Psoas muscle (tissue), 8 donors: ENCODE measurements around the gene VSTM2B. TPM values are rescaled to one million over a fixed set of nuclear protein-coding genes. Genes with fewer than 3 reads are reported as not detected.
A peak's percentile ranks its signal among the peaks of the same experiment; 100 is the strongest.

Experiments used
- ATAC-seq, 4 donors: fragments of 200-7000 bp; cut with Tn5 transposase; one replicate each; pipeline ENCODE4 v1.9.1; 2020; ENCODE audit warnings: moderate library complexity in 3 of 4, mild to moderate bottlenecking in 2 of 4
- DNase-seq, 2 donors: peaks; one replicate each; pipeline ENCODE4 v3.0.0-alpha.2; 2020
- H3K27ac ChIP-seq: fragments of 200-600 bp; one replicate; pipeline ENCODE4 v1.8.0; 2022
- H3K27me3 ChIP-seq, 3 donors: fragments of 200-600 bp in 1 of 3; one replicate each; pipeline versions ENCODE4 v1.6.1 to v1.8.0; 2013 to 2022; ENCODE audit warnings: low read length in 2 of 3, mild to moderate bottlenecking in 2 of 3, moderate library complexity in 1 of 3; ENCODE audit not compliant: insufficient read depth in 3 of 3
- H3K36me3 ChIP-seq, 2 donors: fragments of 200-600 bp in 1 of 2; one replicate each; pipeline versions ENCODE4 v1.6.1 to v1.8.0; 2013 to 2022; ENCODE audit warnings: low read depth in 1 of 2, mild to moderate bottlenecking in 1 of 2, moderate library complexity in 1 of 2; ENCODE audit not compliant: insufficient read depth in 1 of 2
- H3K4me1 ChIP-seq: fragments of 200-600 bp; one replicate; pipeline ENCODE4 v1.8.0; 2022
- H3K4me3 ChIP-seq: fragments of 200-600 bp; one replicate; pipeline ENCODE4 v1.8.0; 2022; ENCODE audit warnings: mild to moderate bottlenecking
- H3K9me3 ChIP-seq: fragments of 200-600 bp; one replicate; pipeline ENCODE4 v1.8.0; 2022
- CTCF ChIP-seq: fragments of 200-600 bp; IDR thresholded peaks from one replicate; pipeline ENCODE4 v1.8.0; 2022; ENCODE audit warnings: antibody characterized with exemption
- WGBS, 3 donors: extraction: QIAGEN DNeasy Blood & Tissue Kit; methylation state at CpG; one replicate each; pipeline versions ENCODE4 v1.1.6 to v1.1.7; 2013; 5-methylcytosine and 5-hydroxymethylcytosine counted together
- intact Hi-C, 2 donors: fragments of 100-400 bp; cut with DNase I; formaldehyde crosslinking; loops; one replicate each; pipeline versions ENCODE4 v1.11.0 to v1.14.2; 2022
- polyA plus RNA-seq, 3 donors: library from polyadenylated mRNA; stranded (reverse); fragments of 200-250 nt; gene quantifications; one replicate each; pipeline ENCODE4 v1.2.3, GENCODE V29; 2013
- total RNA-seq, 4 donors: library from RNA; stranded (reverse); fragmentation: NEBNext Ultra II Directional in 2 of 4; extraction: Animal tissue kit (Norgen Biotek cat#: 25700) in 2 of 4; gene quantifications; one replicate each; pipeline versions ENCODE4 v1.2.1 to v1.2.4, GENCODE V29; 2021 to 2023
- donor health status: healthy with polysubstance abuse.
- donor health status: DM: no; HTN: no; CAD: no; lungs with moderate emphysema.
- donor health status: Bipolar disorder and iron deficiency.
- donor health status: healthy.
- donor health status: DM: yes; HTN: yes; CAD: no.
- donor health status: DM: no; HTN: no; CAD: no.
- donor health status: DM: no; HTN: no; CAD: no.
- donor health status: DM: yes; HTN: yes; CAD: no.

The VSTM2B gene
- total and polyA plus RNA-seq, 7 donors = not detected

DNA sequence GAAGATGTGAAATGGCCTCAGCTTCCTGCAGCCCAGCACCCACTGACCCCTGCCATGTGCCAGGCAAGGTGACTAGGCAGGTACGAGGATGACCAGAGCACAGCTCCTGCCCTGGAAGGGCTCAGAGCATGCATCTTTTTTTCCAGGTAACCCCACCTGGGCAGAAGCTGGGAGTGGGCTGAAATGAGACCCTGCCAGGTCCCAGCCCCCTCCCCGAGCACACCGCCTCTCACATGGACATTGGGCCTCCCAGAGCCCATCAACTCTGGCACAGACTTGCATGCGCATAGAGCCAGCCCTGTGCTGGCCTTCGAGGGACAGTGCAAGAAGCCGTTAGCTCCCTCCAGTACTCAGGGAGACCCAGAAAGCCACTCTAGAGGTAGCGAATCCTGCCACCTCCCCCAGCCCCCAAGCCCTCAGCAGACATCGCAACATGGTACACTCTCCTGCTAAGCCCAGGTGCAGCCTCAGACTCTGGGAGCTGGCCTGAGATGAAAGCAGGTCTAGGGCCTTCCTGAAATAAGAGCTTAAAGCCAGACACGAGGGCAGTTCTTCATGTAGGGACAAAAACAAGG is 8.9 kb upstream of the VSTM2B start:
- Histone ChIP-seq H3K9me3 (no peaks in the 10 kb centered on the region), H3K4me3 (no peak overlapping the region), H3K36me3 (no peaks in the 10 kb centered on the region), H3K27me3 (peaks cover 0 to 12% (median 2%) of the 10 kb centered on the region in 3 donors), H3K27ac (no peak overlapping the region), H3K4me1 (no peaks in the 10 kb centered on the region)
- DNase-seq = peak in 1 of 2 donors; percentile 8
- no peak for TF ChIP-seq CTCF
- 70 to 78% (median 73%) methylated on average over 9 of the region's 9 CpGs for WGBS, 3 donors
- ATAC-seq = no peak
- intact Hi-C loops = no loop called here

DNA sequence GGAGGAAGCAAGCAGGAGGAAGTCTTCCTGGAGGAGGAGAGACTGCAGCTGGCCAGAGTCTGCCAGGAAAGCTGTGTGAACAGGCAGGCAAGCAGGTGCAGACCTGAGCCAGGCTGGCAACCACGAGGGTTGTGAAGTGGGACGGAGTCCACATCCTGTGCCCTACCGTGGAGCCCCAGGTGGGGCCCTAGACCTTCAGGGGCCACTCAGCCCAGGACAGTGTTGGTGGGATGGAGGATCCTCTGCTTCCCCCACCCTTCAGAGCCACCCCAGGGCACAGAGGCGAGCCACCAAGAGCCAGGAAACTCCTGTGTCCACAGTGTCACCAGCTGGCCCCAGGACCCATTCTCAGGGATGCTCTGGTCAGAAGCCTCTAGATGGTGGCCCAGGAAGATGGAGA is 8.4 kb upstream of the VSTM2B start:
- WGBS, 3 donors = 62 to 72% (median 67%) methylated on average over 4 of the region's 4 CpGs
- ATAC-seq = no peak
- H3K9me3 ChIP-seq = no peaks in the 10 kb centered on the region

DNA sequence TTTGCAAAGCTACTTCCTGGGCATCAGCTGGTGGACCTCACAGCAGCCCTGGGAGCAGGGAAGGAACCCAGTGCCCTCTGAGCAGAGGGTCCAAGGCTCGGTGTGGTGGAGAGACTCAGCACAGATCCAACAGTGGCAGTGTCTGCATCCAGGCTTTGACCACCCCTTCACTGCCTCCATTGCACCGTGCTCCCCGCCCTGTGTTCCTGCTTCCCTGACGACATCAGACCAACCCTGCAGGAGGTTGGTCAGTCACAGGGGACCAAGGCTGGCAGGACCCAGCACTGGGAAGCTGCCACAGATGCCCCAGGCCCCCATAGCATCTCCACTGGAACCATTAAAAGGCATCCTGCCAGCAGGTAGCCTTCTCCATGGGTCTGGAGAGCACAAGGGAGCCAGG is 7.8 kb upstream of the VSTM2B start:
- H3K27ac ChIP-seq = no peak overlapping the region
- no peak overlapping the region for H3K4me3 ChIP-seq
- DNase-seq (peak in 1 of 2 donors; percentile 36), ATAC-seq (no peak)
- H3K4me1 ChIP-seq = no peaks in the 10 kb centered on the region
- H3K27me3 ChIP-seq = peaks cover 0 to 21% (median 2%) of the 10 kb centered on the region in 3 donors
- no peaks in the 10 kb centered on the region for H3K36me3 ChIP-seq
- TF ChIP-seq CTCF = no peak
- intact Hi-C loops = no loop called here
- no peaks in the 10 kb centered on the region for H3K9me3 ChIP-seq
- 64 to 71% (median 68%) methylated on average over 4 of the region's 4 CpGs for WGBS, 3 donors

More for the DNA sequence above, 8.4 kb upstream of the VSTM2B start:
- no peak for TF ChIP-seq CTCF
- Histone ChIP-seq H3K4me1 (no peaks in the 10 kb centered on the region), H3K36me3 (no peaks in the 10 kb centered on the region), H3K4me3 (no peak overlapping the region), H3K27ac (no peak overlapping the region), H3K27me3 (peaks cover 0 to 15% (median 2%) of the 10 kb centered on the region in 3 donors)
- DNase-seq = peak in 1 of 2 donors; percentile 22
- intact Hi-C loops = no loop called here

DNA sequence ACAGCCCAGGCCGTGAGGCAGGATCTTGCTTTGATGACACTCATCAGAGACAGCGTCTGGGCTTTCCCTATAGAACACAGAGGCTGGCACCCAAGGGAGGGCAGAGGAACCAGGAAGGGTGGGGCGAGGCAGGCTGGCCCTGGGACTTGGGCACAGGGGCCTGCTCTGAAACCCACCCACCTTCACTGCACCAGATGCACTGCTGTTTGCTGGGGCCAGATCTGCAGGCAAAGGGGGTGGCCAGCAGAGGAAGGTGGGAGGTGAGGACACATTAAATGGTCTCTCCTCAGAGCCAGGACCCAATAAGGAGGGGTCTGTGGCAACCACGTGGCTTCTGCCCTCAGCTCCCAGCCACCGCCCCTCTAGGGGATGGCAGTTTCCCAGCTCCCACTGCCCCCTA is 6.6 kb upstream of the VSTM2B start:
- Histone ChIP-seq H3K27ac (no peak overlapping the region), H3K27me3 (peaks cover 0 to 32% (median 4%) of the 10 kb centered on the region in 3 donors), H3K4me1 (no peaks in the 10 kb centered on the region), H3K9me3 (no peaks in the 10 kb centered on the region), H3K36me3 (no peaks in the 10 kb centered on the region), H3K4me3 (no peak overlapping the region)
- ATAC-seq (no peak), DNase-seq (peak in 1 of 2 donors; percentile 18)
- WGBS, 3 donors = 56 to 76% (median 68%) methylated on average over 5 of the region's 5 CpGs
- no peak for TF ChIP-seq CTCF
- intact Hi-C loops = no loop called here

GRCh38 chr19:29519931-29520330 is 5.9 kb upstream of the VSTM2B start:
- intact Hi-C loops = no loop called here
- no peaks in the 10 kb centered on the region for H3K36me3 ChIP-seq
- no peak for TF ChIP-seq CTCF
- peaks cover 0 to 39% (median 8%) of the 10 kb centered on the region in 3 donors for H3K27me3 ChIP-seq
- no peak overlapping the region for H3K27ac ChIP-seq
- H3K4me1 ChIP-seq = no peaks in the 10 kb centered on the region
- DNase-seq (no peak), ATAC-seq (no peak)
- H3K9me3 ChIP-seq = no peaks in the 10 kb centered on the region
- 69 to 77% (median 75%) methylated on average over 8 of the region's 8 CpGs for WGBS, 3 donors
- no peak overlapping the region for H3K4me3 ChIP-seq
